NCI-H1694 treated with DMSO at 0.1 percent for 48 hours (cell line): ENCODE results near the gene NEK4.
A peak's percentile ranks its signal among the peaks of the same experiment; 100 is the strongest.

Experiments used
- DNase-seq: peaks from one replicate; lab custom pipeline; 2025; lab: John Stamatoyannopoulos, UW

Gene NEK4

DNA sequence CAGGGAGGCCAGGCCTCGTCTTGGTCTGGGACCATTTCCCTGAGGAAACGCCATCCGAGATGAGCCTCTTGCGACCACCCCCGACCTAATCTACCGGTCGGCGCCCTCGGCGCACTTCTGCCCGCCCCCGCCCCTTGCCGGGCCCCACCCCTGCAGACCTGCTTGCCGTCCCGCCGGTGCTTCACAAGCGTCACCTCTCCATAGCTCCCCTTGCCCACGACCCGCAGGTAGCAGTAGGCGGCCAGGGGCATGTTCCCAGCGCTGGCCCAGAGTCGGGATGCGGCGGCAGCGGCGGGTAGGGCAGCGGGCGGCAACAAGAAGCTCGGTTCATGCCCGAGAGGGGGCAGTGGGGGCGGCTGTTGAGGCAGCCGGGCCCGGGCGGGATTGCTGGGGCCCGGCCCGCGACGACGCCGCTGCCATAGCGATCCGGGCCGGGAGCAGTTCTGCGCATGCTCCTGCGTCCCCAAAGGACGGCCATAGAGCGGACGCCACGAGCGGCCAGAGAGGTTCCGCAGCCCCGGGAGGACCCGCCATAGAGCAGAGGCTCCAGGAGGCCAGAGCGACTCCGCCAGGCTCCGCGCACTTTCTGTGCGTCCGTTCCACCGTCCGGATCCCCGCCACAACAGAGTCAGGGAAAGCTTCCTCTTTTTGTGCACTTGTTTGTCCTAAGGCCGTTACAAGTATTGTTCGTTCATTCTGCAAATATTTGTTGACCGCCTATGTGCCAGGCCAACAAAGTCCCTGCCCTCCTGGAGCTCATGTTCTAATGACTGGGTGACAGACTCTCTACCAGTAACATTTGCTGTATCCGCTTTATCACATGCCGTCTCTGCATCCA, at the start of gene NEK4:
TSS of gene NEK4 (minus strand) at position 445 of the 838 bp plus-strand sequence. CDS start at position 251, 194 bp downstream.
- DNase-seq, result peak; percentile 44

- no peak for DNase-seq
Observed at GRCh38 chr3:52819936-52820335, 49.2 kb upstream of the NEK4 start.

- no peak for DNase-seq
Observed at GRCh38 chr3:52817860-52818259, 47.1 kb upstream of the NEK4 start.

- DNase-seq, result no peak
Observed at GRCh38 chr3:52817221-52817620, 46.5 kb upstream of the NEK4 start.

GRCh38 chr3:52816654-52817053, 45.9 kb upstream of the NEK4 start:
- no peak for DNase-seq

DNA sequence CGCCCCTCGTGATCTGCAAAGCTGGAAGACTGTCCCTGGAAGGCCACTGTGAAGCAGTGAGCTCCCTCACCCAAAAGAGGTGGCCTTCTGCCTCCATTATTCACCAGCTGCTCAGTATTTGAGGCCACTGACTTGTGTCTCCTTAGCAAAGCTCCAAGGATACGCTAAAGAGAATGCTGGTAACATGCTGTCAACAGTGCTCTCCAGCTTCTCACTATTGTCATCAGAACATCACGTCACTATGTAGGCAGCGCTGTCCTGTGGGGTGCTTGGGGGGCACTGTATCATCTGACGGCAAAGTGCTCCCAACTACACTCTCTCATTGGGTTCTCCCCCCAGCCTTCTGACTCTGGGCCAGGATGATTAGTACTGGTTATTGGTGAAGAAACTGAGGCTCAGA, 45.5 kb upstream of the NEK4 start:
- DNase-seq, result no peak

- no peak for DNase-seq
Observed at GRCh38 chr3:52813810-52814209, 43.1 kb upstream of the NEK4 start.

DNA sequence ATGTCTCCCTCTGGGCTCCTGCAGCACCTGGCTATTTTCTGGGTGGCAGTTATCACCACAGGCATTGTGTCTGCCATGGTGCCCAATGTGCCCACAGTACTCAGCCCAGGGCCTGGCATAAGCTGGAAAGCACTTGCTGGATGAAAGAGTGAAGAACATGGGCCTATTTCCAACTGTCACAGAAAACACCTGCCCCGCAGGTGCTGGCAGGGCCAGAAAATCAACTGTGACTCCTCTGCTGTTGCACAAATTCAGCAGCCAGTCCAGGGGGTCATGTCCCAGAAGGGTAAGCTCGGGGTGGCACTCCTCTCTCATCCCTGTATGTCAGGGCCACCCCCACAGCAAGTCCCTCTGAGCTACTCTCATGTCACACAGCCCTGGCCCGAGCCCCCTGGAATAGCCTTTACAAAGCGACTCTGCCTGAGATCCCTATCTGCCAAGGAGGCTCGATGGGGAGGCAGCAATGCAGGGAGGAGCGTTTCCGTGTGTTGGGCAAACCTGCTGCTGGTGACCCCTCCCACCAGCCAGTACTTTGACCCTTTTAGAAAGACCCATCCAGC, 40.8 kb upstream of the NEK4 start:
- DNase-seq, result no peak

- DNase-seq, result no peak
Observed at GRCh38 chr3:52810923-52811322, 40.2 kb upstream of the NEK4 start.

DNA sequence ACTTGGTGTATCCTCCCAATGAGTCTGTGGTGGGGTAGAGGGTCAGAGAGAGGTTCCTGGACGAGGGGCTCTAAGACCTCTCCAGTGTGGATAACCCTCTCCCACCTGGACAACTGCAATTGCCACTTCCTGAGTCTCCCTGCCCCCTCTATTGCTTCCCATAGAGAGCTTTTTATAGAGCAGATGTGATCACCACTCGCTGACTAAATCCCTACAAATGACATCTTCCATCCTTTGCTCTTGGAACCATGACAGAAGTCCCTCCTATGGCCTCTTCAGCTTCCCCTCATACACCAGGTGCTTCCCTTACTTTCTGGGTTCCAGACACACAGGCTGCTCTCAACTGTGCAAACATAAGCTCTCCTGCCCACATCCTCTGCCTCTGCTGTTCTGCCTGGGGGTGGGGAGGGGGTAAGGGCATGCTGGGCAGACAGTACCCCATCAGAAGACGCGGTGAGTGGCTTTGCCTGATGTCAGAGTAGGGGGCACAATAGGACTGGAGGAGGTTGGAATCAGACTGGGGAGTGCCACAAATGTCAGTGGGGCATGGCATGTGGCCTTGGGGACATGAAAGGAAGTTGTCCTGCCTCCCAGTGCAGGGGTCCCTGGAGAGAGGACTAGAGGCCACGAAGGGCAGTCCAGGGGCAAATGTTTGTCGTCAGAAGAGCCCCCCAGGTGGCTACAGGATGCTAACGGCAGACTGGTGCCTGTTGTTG, 39.1 kb upstream of the NEK4 start:
- no peak for DNase-seq

DNA sequence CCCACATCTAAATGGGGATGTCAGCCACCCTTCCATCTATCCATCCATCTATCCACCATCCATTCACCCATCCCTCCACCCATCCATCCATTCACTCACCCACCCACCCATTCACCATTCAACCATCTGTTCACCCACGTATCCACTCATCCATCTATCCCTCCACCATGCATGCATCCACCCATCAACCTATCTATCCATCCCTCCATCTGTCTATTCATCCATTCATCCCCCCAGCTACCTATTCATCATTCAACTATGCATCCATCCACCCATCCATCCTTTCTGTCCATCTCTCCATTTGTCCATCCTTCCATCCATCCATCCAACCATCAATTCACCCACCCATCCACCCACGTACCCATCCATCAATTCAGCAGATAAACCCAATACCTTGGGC, 38.4 kb upstream of the NEK4 start:
- no peak for DNase-seq

GRCh38 chr3:52805270-52806039, 34.7 kb upstream of the NEK4 start:
- no peak for DNase-seq

- DNase-seq, result no peak
Observed at GRCh38 chr3:52801839-52802238, 31.1 kb upstream of the NEK4 start.

DNA sequence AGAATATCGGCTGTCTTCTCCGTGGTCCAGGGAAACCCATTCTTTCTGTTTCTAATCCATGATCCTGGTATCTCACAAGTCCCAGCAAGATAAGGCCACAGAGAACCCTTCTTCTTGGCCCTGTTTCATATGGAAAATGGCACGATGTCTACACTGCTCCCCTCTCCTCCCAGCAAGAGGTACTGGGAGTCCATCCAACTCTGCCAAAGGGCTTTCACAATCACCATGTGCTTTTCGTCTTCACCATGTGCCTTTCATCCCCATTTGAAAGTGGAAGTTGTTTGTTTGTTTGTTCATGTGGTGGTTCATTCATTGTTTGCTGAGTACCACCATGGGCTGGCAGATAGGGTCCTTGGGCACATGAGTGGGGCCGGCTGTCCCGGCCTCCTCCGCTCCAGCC, 29.3 kb upstream of the NEK4 start:
- DNase-seq, result no peak

DNA sequence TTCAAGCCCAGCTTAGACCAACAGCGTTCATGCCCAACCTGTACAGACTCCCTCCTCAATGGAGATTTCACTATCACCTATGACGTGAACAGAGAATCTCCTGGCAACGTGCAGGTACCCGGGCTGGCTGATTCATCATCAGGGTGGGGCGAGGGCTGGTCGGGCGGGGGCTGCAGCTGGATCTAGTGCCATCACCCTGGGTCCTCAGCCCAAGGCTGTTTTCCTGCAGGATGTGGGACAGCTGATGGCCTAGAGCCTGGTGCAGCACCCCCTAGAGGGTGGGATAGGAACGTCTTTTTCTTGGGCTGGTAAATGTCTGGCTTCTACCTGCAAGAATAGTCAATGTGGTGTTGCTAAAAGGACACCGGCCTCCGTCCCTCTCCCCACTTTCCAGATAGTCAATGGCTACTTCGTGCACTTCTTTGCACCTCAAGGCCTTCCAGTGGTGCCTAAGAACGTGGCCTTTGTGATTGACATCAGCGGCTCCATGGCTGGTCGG, 28.3 kb upstream of the NEK4 start:
- DNase-seq, result peak; percentile 0

DNA sequence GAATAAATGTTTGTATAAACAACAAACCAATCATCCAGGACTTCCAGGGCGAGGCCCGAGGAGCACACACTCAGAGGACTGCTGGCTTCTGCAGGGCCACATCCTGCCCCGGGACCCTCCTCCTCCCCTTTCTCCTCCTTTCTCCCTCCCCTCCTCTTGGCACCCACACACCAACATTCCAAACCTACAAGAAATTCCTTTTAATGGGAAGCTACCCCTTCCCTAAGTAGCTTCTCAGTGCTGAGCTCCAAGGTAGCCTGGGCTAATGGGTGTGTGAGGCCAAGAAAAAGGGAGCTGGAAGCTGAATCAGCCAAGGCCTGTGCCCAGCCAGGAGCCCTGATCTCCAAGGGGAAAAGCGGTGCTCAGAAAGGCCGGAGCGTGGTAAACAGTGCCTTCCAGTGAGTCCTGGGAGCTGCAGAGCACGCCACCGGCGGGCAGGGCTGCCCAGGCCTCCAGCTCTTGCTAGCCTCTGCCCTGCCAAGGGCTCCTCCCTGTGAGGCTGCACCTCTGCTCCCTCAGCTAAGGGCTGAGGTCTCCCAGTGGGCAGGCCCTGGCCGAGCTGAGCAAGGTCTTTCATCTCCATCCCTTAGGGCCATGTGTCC, 27.7 kb upstream of the NEK4 start:
- DNase-seq, result no peak

- no peak for DNase-seq
Observed at GRCh38 chr3:52796411-52796810, 25.7 kb upstream of the NEK4 start.

DNA sequence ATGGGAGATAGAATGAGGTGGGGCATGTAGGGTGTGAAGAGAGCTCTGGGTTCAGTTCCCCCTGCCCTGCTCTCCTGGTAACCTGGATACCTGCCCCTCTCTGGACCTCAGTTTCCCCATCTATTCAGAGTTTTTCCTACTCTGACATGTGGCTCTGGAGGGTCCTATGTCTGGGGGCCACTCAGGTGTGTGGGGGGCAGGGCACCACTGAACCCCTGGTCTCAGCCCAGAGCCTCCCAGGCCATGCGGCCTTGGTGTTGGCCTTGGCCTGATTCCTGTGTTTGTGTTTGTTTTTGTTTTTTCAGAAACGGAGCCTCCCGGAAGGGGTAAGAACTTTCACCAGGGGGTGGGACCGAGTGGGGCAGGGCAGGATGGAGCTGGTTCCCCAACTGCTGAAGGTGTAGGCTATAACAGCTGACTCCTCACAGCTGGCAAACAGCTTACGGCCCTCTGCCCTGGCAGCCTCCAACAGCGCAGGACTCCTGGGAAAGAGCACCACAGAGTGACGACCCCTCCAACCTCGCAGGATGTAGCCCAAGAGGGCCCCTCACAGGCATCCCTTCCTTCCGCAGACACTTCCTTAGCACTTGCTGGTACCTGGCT, 24.7 kb upstream of the NEK4 start:
- DNase-seq, result no peak

DNA sequence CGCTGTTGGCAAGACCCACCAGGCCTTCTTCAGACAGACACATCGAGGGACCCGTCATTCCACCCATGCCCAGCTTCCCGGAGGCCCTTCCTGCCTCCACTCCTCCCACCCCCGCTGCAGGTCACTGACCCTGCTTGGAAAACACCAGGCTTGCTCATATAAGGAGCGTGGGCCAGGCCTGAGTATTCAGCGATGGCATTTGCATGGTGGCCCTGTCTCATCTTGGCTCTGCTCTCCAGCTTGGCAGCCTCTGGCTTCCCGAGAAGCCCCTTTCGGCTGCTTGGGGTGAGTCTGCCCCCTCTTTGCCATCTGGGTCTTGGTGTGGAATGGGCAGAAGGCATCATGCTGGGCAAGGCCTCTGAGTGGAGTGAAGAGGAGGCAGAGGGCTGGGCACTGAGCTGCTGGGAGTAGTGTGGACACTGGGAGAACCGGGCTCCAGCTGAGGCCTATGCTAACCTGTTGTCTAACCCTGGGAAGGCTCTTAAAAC, 23.9 kb upstream of the NEK4 start, which contains the start of gene ITIH3:
TSS of gene ITIH3 (plus strand) at position 185 of the 488 bp plus-strand sequence. CDS start at position 193, 8 bp downstream.
- DNase-seq, result no peak

DNA sequence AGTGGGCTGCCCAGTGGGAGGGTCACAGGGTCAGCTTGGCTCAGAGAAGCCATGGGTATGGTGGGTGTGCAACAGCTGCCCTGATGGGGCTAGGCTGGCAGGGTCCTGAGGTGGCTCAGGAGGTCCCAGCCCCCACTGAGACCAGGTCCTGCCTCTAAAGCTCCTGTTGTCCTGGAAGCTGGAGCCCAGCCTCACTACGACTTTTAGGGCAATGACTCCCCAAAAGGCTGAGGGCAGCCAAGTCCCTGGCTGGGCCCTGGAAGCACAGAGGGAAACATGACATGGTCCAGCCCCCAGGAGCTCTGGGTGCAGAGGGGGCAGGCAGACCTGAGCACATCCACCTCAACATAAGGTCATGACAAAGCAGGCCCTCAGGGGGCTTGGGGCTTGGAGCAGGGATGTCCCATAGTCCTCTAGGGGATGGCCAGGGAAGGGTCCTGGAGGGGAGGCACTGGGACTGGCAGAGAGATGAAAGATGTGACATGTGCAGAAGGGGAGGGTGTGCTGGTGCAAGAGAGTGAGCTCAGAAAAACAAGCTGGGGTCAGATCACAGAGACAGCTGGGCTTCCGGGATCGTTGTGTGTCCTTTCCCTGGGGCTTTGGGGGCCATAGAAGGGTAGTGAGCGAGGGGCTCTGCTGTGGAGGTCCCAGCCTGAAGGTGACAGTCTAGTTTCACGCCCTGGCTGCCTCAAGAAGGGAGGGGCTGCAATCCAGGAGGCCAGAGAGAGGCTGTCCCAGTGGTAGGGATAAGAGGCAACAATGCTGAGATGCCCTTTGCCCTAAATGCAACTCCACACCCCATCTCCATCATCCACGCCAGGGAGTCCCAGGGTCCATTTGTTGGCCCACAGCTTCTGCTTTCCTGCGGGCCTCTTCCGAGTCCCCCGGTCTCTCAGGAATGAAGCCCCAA, 23.2 kb upstream of the NEK4 start:
- DNase-seq, result no peak
